ENCODE data around the gene CRY1.

Gene CRY1

DNA sequence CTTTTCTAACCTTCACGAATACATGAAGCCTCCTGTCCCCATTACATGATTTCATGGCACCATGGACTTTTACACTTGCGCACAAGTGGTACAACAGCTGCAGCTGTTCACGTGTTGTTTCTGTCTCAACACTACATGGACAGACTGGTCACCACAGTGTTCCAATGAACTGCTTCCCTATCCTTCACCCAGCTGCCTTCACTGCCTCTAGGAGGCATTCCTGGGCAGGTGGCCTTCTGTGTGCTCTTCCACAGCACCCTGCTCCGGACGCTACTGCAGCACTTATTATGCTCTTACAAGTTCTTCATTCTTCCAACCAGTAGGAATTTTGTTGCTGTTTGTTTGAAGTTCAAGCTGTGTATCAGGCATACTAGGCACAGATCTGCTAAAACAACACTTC is 107.9 kb downstream of the CRY1 start:
- DNase-seq (ENCODE audit: extremely low read depth, insufficient read length) = no peak
- TF ChIP-seq, protein P1, sequence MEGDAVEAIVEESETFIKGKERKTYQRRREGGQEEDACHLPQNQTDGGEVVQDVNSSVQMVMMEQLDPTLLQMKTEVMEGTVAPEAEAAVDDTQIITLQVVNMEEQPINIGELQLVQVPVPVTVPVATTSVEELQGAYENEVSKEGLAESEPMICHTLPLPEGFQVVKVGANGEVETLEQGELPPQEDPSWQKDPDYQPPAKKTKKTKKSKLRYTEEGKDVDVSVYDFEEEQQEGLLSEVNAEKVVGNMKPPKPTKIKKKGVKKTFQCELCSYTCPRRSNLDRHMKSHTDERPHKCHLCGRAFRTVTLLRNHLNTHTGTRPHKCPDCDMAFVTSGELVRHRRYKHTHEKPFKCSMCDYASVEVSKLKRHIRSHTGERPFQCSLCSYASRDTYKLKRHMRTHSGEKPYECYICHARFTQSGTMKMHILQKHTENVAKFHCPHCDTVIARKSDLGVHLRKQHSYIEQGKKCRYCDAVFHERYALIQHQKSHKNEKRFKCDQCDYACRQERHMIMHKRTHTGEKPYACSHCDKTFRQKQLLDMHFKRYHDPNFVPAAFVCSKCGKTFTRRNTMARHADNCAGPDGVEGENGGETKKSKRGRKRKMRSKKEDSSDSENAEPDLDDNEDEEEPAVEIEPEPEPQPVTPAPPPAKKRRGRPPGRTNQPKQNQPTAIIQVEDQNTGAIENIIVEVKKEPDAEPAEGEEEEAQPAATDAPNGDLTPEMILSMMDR (IDR thresholded peaks at IDR 0.05; ENCODE audit: insufficient read depth, low read length, poor library complexity, severe bottlenecking) = no peak
- H3K27me3 ChIP-seq (replicated peaks; ENCODE audit: control insufficient read depth, insufficient read depth, low read length) = no peaks in the 10 kb centered on the region
- no peak overlapping the region for H3K4me3 ChIP-seq (replicated peaks; ENCODE audit: low read depth, low read length)
- H3K36me3 ChIP-seq (ENCODE audit: control insufficient read depth, insufficient read depth, low read length) = no peaks in the 10 kb centered on the region

DNA sequence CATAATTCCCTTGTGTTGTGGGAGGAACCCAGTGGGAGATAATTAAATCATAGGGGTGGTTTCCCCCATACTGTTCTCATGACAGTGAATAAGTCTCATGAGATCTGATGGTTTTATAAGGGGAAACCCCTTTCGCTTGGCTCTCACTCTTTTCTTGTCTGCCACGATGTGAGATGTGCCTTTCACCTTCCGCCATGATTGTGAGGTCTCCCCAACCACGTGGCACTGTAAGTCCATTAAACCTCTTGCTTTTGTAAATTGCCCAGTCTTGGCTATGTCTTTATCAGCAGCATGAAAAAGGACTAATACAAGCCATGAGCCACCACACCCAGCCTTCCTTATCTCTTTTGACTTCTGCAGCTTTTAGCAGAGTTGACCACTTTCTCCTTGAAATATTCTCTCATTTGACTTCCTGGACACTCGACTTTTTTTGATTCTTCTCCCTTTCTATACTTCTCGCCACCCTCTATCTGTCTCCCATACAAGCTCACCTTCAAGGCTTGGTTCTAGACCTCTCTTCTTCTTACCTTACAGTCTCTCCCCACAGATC is 108.7 kb downstream of the CRY1 start:
- Histone ChIP-seq H3K36me3 (ENCODE audit: control insufficient read depth, insufficient read depth, low read length) (no peaks in the 10 kb centered on the region), H3K27me3 (replicated peaks; ENCODE audit: control insufficient read depth, insufficient read depth, low read length) (no peaks in the 10 kb centered on the region), H3K4me3 (replicated peaks; ENCODE audit: low read depth, low read length) (no peak overlapping the region)
- TF ChIP-seq, protein P1 (IDR thresholded peaks at IDR 0.05; ENCODE audit: insufficient read depth, low read length, poor library complexity, severe bottlenecking) = no peak
- DNase-seq (ENCODE audit: extremely low read depth, insufficient read length) = no peak

DNA sequence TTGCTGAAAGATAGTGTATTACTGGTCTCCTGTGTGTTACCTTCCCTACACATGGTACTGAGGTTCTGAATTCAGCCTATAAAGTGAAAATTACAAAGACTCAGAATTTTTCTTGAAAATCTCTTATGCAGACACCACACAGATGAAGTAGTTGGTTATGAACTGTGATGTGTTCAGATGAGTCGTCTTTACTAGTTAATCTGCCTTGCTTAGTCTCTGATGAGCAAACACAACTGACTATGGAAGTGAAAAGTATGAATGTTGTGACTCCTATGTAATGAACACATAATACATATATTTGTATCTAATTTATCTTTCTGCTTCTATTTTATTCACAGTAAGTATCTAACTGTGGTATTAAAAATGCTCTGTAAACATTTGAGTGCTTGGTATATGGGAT is 111.1 kb downstream of the CRY1 start:
- TF ChIP-seq, protein P1 (IDR thresholded peaks at IDR 0.05; ENCODE audit: insufficient read depth, low read length, poor library complexity, severe bottlenecking) = no peak
- DNase-seq (ENCODE audit: extremely low read depth, insufficient read length) = no peak
- H3K27me3 ChIP-seq (replicated peaks; ENCODE audit: control insufficient read depth, insufficient read depth, low read length) = no peaks in the 10 kb centered on the region
- no peak overlapping the region for H3K4me3 ChIP-seq (replicated peaks; ENCODE audit: low read depth, low read length)
- no peaks in the 10 kb centered on the region for H3K36me3 ChIP-seq (ENCODE audit: control insufficient read depth, insufficient read depth, low read length)

DNA sequence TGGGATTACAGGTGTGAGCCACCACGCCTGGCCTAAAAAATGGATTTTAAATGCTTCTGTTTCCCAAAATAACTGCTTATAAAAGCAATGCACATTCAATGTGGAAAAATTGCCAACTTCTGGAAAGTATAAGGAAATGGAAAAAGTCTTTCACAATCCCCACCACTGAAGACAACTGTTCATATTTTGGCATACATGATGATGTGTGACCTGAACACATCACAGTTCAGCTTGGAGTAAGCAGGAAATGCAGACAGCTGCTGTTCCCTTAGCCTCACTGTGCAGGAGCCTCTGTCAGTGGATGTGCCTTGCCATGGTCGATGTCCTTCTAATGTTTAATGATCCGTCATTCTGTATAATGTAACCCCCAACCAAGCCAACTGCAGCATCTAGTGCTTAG is 111.6 kb downstream of the CRY1 start:
- TF ChIP-seq, protein P1 (IDR thresholded peaks at IDR 0.05; ENCODE audit: insufficient read depth, low read length, poor library complexity, severe bottlenecking) = no peak
- no peak overlapping the region for H3K4me3 ChIP-seq (replicated peaks; ENCODE audit: low read depth, low read length)
- no peaks in the 10 kb centered on the region for H3K36me3 ChIP-seq (ENCODE audit: control insufficient read depth, insufficient read depth, low read length)
- no peaks in the 10 kb centered on the region for H3K27me3 ChIP-seq (replicated peaks; ENCODE audit: control insufficient read depth, insufficient read depth, low read length)
- DNase-seq (ENCODE audit: extremely low read depth, insufficient read length) = no peak

DNA sequence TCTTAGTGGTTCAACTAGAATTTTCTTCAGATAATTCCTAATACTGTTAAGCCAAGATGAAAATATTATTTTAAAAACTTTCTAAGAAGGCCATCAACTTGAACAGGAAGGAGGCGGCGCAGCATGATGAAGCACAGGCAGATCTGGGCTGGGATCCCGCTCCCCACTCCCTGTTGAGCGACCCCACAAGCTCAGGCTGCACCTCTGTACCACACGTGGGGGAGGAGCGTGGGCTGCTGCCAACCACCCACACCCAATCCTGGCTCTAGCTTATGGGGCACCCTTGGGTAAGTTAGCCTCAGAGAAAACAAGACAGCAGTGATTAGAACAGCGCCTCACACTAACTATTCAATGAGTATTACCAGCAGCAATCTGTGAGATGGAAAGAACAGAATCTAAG is 112.4 kb downstream of the CRY1 start:
- no peak for DNase-seq (ENCODE audit: extremely low read depth, insufficient read length)
- no peaks in the 10 kb centered on the region for H3K27me3 ChIP-seq (replicated peaks; ENCODE audit: control insufficient read depth, insufficient read depth, low read length)
- no peaks in the 10 kb centered on the region; the same call in 1 of the 2 replicates for H3K36me3 ChIP-seq (ENCODE audit: control insufficient read depth, insufficient read depth, low read length)
- TF ChIP-seq, protein P1 (IDR thresholded peaks at IDR 0.05; ENCODE audit: insufficient read depth, low read length, poor library complexity, severe bottlenecking) = no peak
- no peak overlapping the region for H3K4me3 ChIP-seq (replicated peaks; ENCODE audit: low read depth, low read length)
